Measurements from ENCODE around the gene C1orf216. TPM values are rescaled to one million over a fixed set of nuclear protein-coding genes. Genes with fewer than 3 reads are reported as not detected.

Gene C1orf216
- 9.7 and 9.9 TPM in 2 replicates for total RNA-seq

GRCh38 chr1:35718492-35719336 is at the start of gene C1orf216:
TSS of gene C1orf216 (minus strand) at chr1:35718884. CDS start at chr1:35716321, 2,563 bp downstream.

Other genes starting within 250 kb of the C1orf216 start
- 27.7 and 28.2 TPM in 2 replicates for gene KIAA0319L, start 161.5 kb downstream of the C1orf216 start, total RNA-seq
- 22.5 and 23.6 TPM in 2 replicates for gene NCDN, start 161.1 kb downstream of the C1orf216 start, total RNA-seq
- under 0.01 TPM in 1 of 2 replicates, not detected in the other for gene TFAP2E, start 145.6 kb downstream of the C1orf216 start, total RNA-seq
- gene PSMB2, start 77.4 kb downstream of the C1orf216 start, total RNA-seq, result 76.1 and 77.3 TPM in 2 replicates
- gene CLSPN, start 51.1 kb upstream of the C1orf216 start, total RNA-seq, result 14.4 and 20.5 TPM in 2 replicates
- gene AGO4, start 89.1 kb upstream of the C1orf216 start, total RNA-seq, result 3.1 and 3.2 TPM in 2 replicates
- 14.1 and 14.4 TPM in 2 replicates for gene AGO1, start 164.3 kb upstream of the C1orf216 start, total RNA-seq
- 5.8 and 9.8 TPM in 2 replicates for gene AGO3, start 212.2 kb upstream of the C1orf216 start, total RNA-seq

Measured in bronchus fibroblast of lung (primary cell).